ENCODE results near the gene SHC4. TPM values are rescaled to one million over a fixed set of nuclear protein-coding genes. Genes with fewer than 3 reads are reported as not detected.

Gene SHC4
- total and polyA plus RNA-seq, 2 of the 13 experiments (the other 11 are each of a cell fraction or from before 2014, with no cell fraction given): 0.04 TPM; not detected in 1

DNA sequence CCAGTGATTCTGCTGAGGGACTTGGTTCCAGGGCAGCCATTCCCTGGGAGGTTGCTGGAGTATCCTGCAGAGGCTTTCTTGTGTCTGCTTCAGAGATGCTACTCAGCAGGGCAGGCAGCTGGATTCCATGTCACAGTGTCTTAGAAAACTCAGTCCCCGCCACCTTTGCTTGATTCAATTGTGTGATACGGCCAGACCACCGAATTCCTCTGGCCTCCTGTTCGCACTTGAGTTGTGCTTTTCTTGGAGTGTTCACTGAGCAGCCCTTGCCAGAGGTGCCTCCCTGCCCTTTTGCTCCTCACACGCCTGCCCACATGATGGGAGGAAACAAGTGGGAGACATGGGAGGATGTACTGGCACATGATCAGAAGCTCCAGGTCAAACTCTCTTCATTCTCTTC lies 19.6 kb upstream of the SHC4 start:
- TF ChIP-seq KMT2A (CRISPR knock-in tag; IDR thresholded peaks at IDR 0.05) (no peak), ZFY (CRISPR knock-in tag; IDR thresholded peaks at IDR 0.05) (no peak), PPARG (CRISPR knock-in tag; conservative IDR thresholded peaks at IDR 0.05) (no peak), RFX1 (IDR thresholded peaks at IDR 0.05) (no peak), THYN1 (CRISPR knock-in tag; IDR thresholded peaks at IDR 0.05; ENCODE audit: borderline replicate concordance, low read depth) (no peak), ZNF256 (CRISPR knock-in tag; conservative IDR thresholded peaks at IDR 0.05) (no peak), ZSCAN31 (CRISPR knock-in tag; IDR thresholded peaks at IDR 0.05; ENCODE audit: low read depth) (no peak), ZNF564 (CRISPR knock-in tag; IDR thresholded peaks at IDR 0.05) (no peak)
- TF ChIP-seq, protein P1, sequence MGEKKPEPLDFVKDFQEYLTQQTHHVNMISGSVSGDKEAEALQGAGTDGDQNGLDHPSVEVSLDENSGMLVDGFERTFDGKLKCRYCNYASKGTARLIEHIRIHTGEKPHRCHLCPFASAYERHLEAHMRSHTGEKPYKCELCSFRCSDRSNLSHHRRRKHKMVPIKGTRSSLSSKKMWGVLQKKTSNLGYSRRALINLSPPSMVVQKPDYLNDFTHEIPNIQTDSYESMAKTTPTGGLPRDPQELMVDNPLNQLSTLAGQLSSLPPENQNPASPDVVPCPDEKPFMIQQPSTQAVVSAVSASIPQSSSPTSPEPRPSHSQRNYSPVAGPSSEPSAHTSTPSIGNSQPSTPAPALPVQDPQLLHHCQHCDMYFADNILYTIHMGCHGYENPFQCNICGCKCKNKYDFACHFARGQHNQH (CRISPR knock-in tag; IDR thresholded peaks at IDR 0.05): no peak
- FAIRE-seq (no peak), DNase-seq (ENCODE audit: low spot score) (no peak), ATAC-seq (no peak)
- 89% methylated on average over 5 of the region's 5 CpGs for WGBS (ENCODE audit: low lambda C conversion rate)
- no peak overlapping the region for H3K27ac ChIP-seq (ENCODE audit: extremely low read length, insufficient read depth, low read length)
- H3K4me1 ChIP-seq (ENCODE audit: insufficient read depth, low read length): peaks cover 10% of the 10 kb centered on the region
- 0 out of 5 replicates have a peak, but pooled peaks cover 0 to 12% of the 10 kb centered on the region in 2 experiments for H3K27me3 ChIP-seq (ENCODE audit: control insufficient read depth in 1 of 2, insufficient read depth in 2 of 2, low read length in 2 of 2)
- no peaks in the 10 kb centered on the region for H4K20me1 ChIP-seq (ENCODE audit: insufficient read depth, low read length)
- no peak overlapping the region for H3K4me3 ChIP-seq (replicated peaks in 1 of 3; ENCODE audit: insufficient read depth in 1 of 3, low read depth in 2 of 3, low read length in 3 of 3)
- CTCF ChIA-PET (ENCODE audit: low intra/inter-chr PET ratio, low total read pairs): no interaction called here
- H3K9me3 ChIP-seq (ENCODE audit: low read length): no peaks in the 10 kb centered on the region
- in situ Hi-C loops (cut with HindIII; ENCODE audit: extremely low pct_ligation_motif_present, low pct_unique_long_range_greater_than_20kb): no loop called here
- POLR2A ChIA-PET: no interaction called here
- intact Hi-C loops (cut with micrococcal nuclease; ENCODE audit: unreplicated experiment): no loop called here
- H3K79me2 ChIP-seq (ENCODE audit: insufficient read depth, low read length): no peaks in the 10 kb centered on the region
- H3K4me2 ChIP-seq (ENCODE audit: low read depth, low read length): no peak overlapping the region
- H2AFZ ChIP-seq (ENCODE audit: low read length): no peak overlapping the region
- no TSS peak for BruUV-seq (replicated peaks)
- H3K36me3 ChIP-seq (replicated peaks in 1 of 2; ENCODE audit: control insufficient read depth in 1 of 2, insufficient read depth in 2 of 2, low read length in 2 of 2): no peaks in the 10 kb centered on the region
- no peak overlapping the region for H3K9ac ChIP-seq (ENCODE audit: insufficient read depth, low read depth, low read length)

DNA sequence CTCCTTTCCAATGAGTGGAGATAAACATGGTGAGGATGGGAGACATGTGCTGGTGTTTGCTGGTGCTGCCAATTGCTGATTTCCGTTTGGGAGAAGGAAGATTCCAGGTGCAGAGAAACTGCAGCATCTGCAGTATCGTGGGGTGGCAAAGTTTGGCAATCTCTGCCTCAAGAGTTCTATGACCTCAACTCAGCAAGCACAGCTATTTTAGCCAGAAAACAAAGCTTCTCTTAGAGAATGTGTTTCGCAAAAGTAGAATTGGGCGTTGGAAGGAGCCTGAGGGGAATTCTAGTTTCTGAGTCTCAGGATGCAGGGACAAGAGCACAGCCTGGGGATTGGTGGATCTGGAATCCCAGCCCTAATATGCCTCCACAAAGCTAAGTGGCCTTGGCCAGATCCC lies 18.2 kb upstream of the SHC4 start:
- no peaks in the 10 kb centered on the region for H4K20me1 ChIP-seq (ENCODE audit: insufficient read depth, low read length)
- no peak for DNase-seq (ENCODE audit: low spot score)
- no peak overlapping the region for H2AFZ ChIP-seq (ENCODE audit: low read length)
- no peaks in the 10 kb centered on the region for H3K9me3 ChIP-seq (ENCODE audit: low read length)
- 0 out of 5 replicates have a peak, but pooled peaks cover 0 to 12% of the 10 kb centered on the region in 2 experiments for H3K27me3 ChIP-seq (ENCODE audit: control insufficient read depth in 1 of 2, insufficient read depth in 2 of 2, low read length in 2 of 2)
- H3K79me2 ChIP-seq (ENCODE audit: insufficient read depth, low read length): no peaks in the 10 kb centered on the region
- no TSS peak for BruUV-seq (replicated peaks)
- no peak overlapping the region for H3K9ac ChIP-seq (ENCODE audit: insufficient read depth, low read depth, low read length)
- no peak for FAIRE-seq
- H3K36me3 ChIP-seq (replicated peaks in 1 of 2; ENCODE audit: control insufficient read depth in 1 of 2, insufficient read depth in 2 of 2, low read length in 2 of 2): no peaks in the 10 kb centered on the region
- H3K4me3 ChIP-seq (replicated peaks in 1 of 3; ENCODE audit: insufficient read depth in 1 of 3, low read depth in 2 of 3, low read length in 3 of 3): no peak overlapping the region
- ChIA-PET CTCF (ENCODE audit: low intra/inter-chr PET ratio, low total read pairs) (no interaction called here), POLR2A (no interaction called here)
- H3K27ac ChIP-seq (ENCODE audit: extremely low read length, insufficient read depth, low read length): no peak overlapping the region
- no peak for ATAC-seq
- peak overlapping the region; percentile 32; the same call in 1 of the 2 replicates for H3K4me2 ChIP-seq (ENCODE audit: low read depth, low read length)
- 13% methylated on average over 4 of the region's 4 CpGs for WGBS (ENCODE audit: low lambda C conversion rate)
- in situ Hi-C loops (cut with HindIII; ENCODE audit: extremely low pct_ligation_motif_present, low pct_unique_long_range_greater_than_20kb): no loop called here
- intact Hi-C loops (cut with micrococcal nuclease; ENCODE audit: unreplicated experiment): no loop called here
- H3K4me1 ChIP-seq (ENCODE audit: insufficient read depth, low read length): peaks cover 12% of the 10 kb centered on the region
- TF ChIP-seq CHD2 (IDR thresholded peaks at IDR 0.05; ENCODE audit: low read depth, low read length): no peak
- TF ChIP-seq, protein P2, sequence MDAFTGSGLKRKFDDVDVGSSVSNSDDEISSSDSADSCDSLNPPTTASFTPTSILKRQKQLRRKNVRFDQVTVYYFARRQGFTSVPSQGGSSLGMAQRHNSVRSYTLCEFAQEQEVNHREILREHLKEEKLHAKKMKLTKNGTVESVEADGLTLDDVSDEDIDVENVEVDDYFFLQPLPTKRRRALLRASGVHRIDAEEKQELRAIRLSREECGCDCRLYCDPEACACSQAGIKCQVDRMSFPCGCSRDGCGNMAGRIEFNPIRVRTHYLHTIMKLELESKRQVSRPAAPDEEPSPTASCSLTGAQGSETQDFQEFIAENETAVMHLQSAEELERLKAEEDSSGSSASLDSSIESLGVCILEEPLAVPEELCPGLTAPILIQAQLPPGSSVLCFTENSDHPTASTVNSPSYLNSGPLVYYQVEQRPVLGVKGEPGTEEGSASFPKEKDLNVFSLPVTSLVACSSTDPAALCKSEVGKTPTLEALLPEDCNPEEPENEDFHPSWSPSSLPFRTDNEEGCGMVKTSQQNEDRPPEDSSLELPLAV (CRISPR knock-in tag; conservative IDR thresholded peaks at IDR 0.05; ENCODE audit: low read depth): no peak
- TF ChIP-seq MEIS2 (CRISPR knock-in tag; IDR thresholded peaks at IDR 0.05): no peak
- TF ChIP-seq, protein P3, sequence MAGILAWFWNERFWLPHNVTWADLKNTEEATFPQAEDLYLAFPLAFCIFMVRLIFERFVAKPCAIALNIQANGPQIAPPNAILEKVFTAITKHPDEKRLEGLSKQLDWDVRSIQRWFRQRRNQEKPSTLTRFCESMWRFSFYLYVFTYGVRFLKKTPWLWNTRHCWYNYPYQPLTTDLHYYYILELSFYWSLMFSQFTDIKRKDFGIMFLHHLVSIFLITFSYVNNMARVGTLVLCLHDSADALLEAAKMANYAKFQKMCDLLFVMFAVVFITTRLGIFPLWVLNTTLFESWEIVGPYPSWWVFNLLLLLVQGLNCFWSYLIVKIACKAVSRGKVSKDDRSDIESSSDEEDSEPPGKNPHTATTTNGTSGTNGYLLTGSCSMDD (CRISPR knock-in tag; IDR thresholded peaks at IDR 0.05): no peak
- no peak for TF ChIP-seq MIER3 (CRISPR knock-in tag; IDR thresholded peaks at IDR 0.05; ENCODE audit: borderline replicate concordance)
- TF ChIP-seq ESRRA (CRISPR knock-in tag; IDR thresholded peaks at IDR 0.05; ENCODE audit: low read depth): no peak
- no peak for TF ChIP-seq TBX3 (IDR thresholded peaks at IDR 0.05; ENCODE audit: borderline replicate concordance)
- TF ChIP-seq ZNF816 (CRISPR knock-in tag; IDR thresholded peaks at IDR 0.05; ENCODE audit: borderline replicate concordance): no peak
- no peak for TF ChIP-seq RARA (CRISPR knock-in tag; IDR thresholded peaks at IDR 0.05)
- no peak for TF ChIP-seq SSRP1 (CRISPR knock-in tag; IDR thresholded peaks at IDR 0.05)
